Embryonic facial prominence (tissue), 1 donor: ENCODE measurements around the gene BMI1.
"Not testable (repeated sequence)": the region's sequence is repeated elsewhere in the genome, so short reads cannot be mapped to it uniquely, and the experiment has no call there.

Experiments
- DNase-seq: peaks from one replicate; pipeline ENCODE4 v3.0.0-alpha.2; 2016; ENCODE audit errors: extremely low spot score

Gene BMI1

DNA sequence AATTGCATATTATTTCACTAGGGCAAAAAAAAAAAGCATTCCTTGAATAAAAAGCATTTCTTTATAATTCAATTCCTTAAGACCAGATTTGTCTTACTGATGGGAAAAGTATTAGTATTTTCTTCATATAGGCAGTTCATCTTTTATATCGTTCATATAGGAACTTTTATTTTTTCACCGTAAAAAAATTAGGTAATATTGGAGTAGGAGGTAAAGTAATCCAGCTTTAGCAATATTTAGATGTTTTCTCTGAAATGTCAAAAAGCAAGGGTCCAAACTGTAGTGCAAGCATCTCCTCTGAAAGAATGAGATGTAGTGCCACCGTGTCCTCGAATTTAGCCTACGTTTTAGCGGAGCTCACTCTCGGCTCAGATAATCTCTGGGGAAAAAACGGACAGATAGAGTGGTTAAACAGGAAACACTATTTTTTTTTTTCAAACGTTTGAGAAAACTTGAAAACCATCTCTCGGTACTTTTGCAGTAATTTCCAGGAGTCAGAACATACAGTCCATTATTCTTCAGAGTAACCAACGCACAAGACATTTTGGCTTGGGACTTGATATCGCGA lies 18.9 kb downstream of the BMI1 start:
- DNase-seq = no peak

DNA sequence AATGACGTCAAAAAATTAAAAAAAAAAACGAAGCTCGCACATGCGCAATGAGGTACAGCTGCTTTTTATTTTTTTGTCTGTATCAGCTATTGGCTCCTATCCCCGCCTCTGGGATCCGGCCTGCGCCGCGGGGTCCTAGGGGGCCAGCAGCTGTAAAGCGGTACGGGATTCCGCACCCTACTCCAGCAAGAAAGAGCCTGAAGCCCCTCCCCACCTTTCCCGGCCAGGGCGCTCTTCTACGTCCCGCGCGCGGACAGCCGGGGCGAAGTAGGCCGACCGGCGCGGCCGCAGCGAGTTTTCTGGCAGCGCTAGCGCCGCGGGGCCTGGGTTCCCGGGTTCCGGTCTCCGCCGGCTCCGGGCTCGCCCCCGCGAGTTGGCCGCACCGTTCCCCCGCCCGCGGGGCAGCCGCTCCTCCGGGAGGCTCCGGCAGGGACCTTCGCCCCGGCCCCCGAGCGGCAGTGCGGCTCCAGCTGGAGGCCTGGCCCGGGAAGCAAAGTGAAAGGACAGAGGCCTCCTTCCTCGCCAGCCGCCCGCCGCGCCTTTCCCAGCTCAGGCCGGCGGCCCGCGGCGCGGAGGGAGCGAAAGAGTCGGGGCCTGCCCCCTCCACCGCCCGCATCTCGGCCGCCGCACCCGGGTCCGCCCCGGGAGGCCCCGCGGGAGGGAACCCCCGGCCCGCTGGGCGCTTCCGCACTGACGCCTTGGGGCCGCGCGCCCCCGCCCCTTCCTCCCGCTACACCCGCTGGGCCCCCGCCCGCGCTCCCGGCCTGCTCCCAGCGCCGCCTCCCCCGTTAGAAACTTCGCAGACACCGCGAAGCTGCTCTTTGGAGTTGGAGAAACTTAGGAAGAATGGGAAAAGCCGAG lies 19.7 kb downstream of the BMI1 start:
- peak; percentile 72 for DNase-seq

DNA sequence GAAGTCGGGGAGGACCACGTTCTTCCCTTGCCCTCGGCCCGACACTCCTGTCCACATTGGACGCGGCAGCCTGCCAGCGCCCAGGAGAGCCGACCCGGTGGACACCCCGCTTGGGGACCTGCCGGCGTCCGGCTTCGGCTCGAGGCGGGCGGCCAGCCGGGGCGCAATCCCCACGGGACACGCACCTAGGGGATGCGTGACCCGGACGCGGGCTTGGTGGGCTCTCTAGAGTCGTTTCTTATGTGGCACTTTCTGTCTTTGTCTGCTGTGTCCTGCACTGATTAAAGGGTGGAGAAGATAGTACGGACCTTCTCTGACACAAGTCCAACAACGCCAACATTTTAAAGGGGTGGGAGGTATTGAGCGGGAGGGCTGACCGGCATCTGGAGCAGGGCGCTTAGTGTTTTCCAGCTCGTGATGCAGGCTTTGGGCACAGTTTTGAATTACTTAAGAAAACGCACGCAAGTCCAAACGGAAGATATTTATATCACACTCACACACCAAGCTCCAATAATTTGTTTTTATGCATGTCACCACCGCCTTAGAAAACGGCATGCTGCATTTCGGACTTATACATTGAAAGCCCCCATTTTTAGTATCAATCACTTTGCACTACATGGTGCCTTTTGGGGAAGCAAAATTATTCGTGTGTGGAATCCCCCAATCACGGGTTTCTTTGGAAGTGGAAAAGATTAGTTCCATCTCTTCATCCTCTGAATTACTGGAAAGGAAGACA lies 20.5 kb downstream of the BMI1 start:
- DNase-seq = no peak

DNA sequence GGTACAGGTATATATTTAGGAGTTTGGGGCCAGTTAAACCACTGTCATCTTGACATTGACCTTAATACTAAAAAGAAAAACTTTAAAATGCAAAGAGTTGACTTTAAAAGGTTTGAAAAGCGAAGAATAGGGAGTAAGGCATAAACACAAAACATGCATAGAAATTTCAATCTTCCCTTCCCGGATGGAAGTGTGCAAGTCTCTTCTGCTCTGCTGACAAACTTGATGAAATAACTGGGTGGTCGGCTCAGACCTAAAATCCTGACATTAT lies 21.0 kb downstream of the BMI1 start:
- DNase-seq = no peak

DNA sequence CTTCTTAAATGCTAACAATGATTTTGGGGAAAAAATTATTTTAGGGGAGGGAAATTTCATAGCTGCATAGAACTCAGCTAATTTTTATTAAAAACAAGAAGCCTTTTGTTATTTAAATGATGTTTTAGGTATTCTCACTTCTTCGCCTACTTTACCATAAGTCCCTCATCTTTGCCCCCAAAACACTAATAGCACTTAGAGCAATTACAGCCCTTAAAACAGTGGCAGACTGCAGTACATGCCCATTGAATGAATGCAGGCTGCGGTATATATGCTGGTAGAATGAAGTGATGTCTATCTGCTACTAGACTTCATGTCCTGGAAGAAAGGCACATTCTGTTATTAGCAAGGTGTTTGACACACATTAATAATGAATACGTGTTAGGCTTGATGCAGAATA lies 21.5 kb downstream of the BMI1 start:
- no peak for DNase-seq

DNA sequence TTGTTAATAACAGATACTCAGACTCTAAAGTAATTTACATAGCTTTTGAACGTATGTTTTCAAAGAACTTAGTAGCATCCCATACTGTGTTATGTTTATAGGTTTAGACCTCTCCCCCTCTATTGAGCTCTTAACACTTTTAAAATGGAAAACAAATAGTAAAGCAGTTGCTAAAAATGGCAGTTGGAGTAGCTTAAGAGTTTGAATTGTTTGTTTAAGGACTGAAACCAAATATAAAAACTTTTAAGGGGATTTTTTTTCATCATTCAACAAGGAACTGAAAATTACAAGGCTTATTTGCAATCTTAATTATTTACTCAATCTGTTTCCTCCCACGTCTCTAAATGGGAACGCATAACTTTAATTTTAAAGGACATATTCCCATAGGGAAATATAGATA lies 22.8 kb downstream of the BMI1 start:
- DNase-seq = no peak

DNA sequence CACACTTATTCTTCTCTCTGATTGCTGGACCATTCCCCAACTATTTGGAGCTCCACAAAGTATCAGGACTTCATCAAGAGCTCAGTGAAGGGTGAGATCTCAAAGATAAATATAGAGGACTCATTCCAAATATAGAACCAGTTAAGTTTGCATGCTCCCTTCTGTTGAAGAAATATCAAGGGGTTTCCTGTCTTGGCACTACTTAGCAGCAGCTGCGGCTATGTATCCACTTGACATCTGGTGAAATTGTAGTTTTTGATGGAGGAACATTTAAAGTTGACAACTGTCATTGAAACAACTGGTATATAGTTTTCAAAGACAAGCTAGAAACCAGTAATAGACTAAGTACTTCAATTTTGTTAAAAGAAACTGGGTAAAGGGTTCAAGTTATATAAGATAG lies 23.4 kb downstream of the BMI1 start:
- DNase-seq = no peak

DNA sequence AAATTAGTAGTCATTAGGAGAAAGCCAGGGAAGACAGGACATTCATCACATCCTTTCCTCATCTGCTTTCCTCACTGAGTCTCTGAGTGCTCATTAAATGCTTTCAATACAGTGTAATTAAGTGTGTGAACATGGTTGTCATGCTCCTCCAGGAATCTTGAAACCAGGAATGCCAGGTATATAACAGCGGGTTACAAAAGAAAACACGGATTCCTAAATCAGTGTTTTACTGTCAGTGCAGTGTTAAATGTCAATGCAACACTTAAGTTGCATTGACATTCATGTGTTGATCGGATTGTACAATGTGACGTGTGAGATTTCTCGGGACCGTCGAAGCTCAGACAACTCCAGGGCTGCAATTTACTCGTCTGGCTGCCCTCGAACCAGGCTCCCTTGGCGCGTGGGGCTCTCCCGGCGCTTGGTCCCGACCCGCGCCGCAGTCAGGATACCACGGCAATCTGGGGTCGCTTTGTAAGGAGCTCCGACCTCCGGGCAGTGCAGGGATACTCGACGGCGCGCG lies 23.9 kb downstream of the BMI1 start:
- no peak for DNase-seq

DNA sequence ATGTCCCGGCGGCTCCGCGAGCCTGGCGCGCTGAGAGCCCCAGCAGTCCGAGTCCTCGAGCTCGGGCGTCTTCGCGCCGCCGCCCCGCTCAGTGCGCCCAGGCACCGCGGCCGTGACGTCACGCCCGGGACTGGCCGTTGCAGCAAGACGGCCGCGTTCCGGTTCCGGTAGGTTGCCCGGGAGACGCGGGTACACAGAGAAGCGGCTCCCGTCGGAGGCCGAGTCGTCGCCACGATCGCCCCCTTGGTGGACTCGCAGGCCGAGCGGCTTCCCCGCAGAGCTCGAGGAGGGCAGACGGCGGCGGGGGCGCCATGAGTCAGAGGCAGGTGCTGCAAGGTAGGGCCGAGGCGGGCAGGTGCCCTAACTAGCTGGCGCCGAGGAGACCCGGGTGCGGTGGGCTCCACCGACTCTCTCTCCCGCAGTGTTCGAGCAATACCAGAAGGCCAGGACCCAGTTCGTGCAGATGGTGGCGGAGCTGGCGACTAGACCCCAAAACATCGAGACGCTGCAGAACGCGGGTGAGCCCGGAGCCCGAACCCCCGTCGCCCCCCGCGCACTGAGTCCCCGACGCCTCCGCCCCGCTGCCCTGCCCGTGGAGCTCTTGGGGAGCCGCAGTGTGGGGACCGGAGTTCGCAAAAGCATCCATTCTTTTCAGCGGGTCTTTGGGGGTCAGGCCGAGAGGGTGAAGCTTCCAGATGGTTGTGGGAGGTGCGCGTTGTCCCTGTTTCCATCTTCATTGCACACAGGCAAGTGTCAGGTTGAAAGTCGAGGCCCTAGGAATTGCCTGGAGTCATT lies 24.6 kb downstream of the BMI1 start, which contains the start of gene SPAG6:
TSS of gene SPAG6 (plus strand) at position 196 of the 795 bp plus-strand sequence. CDS start at position 312, 116 bp downstream.
- DNase-seq = no peak

DNA sequence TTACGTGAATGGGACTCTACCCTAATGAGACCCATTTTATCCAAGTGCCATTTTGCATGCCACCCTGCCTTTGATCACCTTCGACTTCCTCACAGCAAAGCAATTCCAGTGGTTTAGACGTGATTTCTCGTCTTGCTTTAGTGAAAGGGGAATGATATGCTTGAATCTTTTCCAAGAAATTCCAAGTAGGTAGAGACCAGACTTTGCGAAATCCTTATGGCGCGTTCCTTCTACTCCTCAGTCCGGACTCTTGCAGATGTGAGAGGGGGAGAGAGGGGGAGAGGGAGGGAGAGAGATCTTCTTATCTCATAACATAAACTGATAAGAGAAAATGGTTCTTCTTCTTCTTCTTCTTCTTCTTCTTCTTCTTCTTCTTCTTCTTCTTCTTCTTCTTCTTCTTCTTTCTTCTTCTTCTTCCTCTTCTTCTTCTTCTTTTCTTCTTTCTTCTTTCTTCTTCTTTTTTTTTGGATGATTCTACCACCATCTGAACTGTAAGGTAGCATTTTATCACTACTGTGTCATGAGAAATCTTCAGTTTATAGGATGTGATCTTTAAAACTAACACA lies 25.3 kb downstream of the BMI1 start:
- no peak for DNase-seq

DNA sequence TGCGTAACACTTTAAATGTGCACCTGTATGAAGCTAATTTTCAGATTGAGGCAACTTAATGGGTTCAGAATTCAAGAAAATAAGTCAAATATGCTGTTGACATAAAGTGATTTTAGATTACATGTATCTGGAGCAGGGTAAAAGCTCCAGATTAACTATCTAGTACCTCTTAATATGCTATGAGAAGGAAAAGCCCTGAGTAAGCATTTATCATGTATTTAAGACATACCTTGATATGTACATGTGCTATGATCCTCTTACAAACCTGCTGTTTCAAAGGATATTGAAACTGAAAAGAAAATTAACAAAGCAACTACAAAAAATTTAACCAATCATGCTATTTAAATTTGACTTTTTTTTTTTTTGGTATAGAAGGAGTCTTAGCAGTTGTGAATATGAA lies 28.9 kb downstream of the BMI1 start:
- DNase-seq = no peak

DNA sequence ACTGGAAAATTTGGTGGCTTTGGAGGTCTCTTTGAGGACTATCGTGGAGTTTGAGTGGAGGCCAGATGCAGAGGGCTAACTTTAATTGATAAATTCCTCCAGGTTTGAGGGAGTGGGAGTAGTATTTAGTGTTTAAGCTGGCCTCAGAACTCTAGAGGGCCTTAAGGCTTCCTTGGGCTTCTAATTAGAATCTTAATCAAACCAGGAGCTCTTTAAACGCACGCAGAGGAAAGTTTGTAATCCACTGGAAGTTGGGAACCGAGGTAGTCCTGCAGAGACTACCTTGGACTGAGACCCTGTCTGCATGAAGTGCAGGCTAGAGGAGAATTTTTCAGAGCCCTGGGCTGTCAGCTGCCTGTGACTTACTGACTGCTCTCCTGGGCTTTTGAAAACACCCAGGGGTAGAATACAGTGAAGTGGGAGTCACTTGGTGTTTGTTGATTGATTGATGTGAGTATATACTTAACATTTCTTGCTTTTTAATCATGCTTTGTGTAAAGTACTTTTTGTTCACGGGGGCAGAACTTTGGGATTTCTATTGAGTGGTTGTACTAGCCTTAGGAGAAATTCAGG lies 30.3 kb downstream of the BMI1 start:
- no peak for DNase-seq

DNA sequence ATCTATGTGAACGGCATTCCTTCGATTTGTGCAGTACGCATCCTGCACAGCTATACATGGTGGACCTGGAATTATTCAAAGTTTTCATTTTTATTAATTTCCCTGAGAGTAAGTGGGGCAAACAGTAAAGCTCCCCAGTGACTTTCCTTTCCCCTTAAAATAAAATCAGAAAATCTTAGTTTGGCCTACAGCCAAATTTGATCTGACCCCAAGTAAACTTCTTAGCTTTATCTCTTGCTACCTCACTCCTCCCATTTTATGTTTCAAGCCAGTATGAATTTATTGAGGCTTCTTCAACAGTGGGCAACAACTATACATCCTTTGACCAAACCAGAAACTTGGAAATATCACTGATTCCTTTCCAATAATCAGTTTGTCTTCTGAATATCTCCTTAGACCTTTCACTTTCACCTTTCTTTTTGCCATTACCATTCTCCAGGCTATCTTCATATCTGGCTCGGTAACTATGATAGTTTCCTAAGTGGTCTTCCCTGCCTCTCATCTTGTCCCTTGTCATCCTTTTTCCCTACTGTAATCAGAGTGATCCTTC lies 35.5 kb downstream of the BMI1 start:
- no peak for DNase-seq

DNA sequence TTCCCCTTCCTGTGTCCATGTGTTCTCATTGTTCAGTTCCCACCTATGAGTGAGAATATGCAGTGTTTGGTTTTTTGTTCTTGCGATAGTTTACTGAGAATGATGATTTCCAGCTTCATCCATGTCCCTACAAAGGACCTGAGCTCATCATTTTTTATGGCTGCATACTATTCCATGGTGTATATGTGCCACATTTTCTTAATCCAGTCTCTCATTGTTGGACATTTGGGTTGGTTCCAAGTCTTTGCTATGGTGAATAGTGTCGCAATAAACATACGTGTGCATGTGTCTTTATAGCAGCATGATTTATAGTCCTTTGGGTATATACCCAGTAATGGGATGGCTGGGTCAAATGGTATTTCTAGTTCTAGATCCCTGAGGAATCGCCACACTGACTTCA lies 36.9 kb downstream of the BMI1 start:
- DNase-seq = not testable (repeated sequence)

DNA sequence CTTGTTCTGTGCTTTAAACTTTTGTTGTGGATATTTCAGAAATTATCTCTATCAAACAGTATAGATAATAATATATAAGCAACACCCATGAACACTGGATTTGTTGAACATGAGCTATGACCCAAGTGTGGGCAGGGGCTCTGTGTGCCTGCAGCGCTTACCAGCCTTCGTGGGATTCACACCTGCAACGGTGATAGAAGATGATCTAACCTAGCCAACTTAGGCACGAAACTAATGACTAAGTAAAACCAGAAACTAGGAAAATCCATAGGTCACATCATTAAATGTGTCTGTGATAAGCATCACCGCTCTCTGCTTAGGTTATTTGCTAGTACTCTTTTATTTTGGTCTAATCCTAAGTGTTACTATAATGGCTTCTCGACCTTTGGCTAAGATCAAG lies 42.4 kb downstream of the BMI1 start:
- no peak for DNase-seq

DNA sequence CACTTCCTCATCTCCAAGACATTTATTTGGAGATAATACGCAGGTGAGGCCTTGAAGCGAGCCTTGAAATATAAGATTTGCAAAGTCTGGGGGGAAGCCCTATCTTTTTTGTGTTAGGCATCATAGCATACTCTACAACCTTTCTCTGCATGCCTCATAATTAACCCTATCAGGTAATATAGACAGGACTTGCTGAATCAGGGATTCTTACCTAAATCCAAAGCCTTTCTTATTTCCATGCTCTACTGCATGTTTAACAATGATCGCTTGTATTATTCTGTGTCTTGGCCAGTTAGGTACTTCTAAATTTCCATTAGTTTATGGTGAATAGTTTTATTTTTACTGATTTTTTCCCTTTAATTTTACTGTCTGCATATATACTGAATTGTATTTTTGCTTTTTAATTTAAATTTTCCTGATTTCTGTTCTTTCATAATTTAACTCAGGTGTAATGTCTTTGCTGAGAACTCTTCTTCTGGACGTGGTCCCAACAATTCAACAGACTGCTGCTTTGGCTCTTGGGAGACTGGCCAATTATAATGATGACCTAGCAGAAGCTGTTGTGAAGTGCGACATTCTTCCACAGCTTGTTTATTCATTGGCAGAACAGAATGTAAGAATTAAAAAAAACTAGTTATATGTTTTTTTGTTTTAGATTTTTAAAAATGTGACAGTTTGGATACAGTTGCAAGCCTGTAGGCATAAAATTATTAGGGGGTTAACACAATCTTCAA lies 43.7 kb downstream of the BMI1 start:
- no peak for DNase-seq

DNA sequence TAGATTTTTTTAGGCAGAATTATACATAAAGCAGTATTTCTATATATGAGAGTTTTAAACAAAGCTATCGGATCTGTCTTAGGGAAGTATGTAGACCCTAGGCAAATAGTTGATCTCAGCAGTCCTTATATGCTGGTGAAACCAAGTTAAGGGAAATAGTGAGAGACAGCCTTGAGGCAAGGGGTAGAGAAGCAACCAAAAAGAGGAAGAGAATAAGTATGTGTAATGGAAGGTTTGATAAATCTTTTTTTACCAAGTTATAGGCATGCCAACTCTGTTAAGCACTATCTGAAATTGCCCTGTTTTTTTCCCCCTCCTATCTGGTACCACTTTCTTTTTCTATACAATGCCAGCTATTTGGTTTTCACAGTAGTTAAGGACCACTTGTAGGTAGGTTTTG lies 44.3 kb downstream of the BMI1 start:
- no peak for DNase-seq

DNA sequence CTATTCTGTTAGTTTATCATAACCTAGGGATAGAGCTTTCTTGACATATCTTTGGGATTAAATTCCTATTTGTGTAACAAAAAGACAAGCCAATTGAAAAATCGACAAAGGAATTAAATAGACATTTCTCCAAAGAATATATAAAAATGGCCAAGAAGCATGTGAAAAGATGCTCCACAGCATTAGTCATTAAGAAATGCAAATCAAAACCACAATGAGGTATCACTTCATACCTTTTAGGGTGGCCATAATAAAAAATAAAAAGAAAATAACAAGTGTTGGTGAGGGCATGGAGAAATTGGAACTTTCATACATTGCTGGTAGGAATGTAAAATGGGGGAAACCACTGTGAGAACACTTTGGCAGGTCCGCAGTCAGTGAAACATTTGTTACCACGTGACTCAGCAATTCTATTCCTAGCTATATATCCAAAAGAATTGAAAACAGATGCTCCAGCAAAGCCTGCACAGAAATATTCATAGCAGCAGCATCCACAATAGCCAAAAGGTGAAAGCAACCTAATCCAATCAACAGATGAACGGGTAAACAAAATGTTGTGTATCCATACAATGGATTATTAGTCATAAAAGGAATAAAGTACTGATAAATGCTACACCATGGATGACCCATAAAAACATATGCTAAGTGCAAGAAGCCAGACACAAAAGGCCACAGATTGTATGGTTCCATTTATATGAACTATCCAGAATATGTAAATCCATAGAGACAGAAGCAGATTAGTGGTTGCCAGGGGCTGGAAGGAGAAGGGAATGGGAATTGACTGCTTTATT lies 44.9 kb downstream of the BMI1 start:
- DNase-seq = no peak

DNA sequence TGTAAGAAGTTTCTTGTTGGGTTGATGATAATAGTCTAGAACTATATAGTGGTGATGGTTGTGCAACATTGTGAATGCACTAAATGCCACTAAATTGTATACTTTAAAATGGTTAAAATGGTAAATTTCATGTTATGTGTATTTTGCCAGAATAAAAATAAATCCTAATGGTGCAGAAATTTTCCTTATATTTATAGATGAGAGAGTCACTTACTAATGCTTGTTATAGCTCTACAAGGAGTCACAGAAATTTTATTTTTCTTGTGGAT lies 45.5 kb downstream of the BMI1 start:
- no peak for DNase-seq

DNA sequence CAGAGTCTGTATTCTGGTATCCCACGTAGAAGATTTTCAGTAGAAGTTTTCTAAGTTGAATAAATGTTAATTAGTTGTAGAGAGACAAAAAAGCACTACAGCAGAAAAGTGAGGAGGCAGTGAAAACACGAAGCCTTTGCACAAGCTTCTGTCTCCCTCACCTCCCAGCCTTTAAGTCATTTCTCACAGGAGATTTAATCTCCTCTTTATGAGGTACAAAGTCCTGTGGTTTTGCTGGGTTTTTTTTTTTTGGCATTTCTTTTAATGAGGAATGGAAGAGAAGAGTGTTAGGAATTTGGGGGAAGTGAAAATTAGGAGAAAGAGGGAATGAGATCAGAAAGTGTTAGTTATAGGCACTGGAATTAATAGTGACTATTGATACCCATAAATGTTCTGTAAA lies 45.9 kb downstream of the BMI1 start:
- no peak for DNase-seq
